GM23338 (cell line): ENCODE results near the gene BICC1. TPM values are rescaled to one million over a fixed set of nuclear protein-coding genes. Genes with fewer than 3 reads are reported as not detected.

Experiments
- EZH2 ChIP-seq: fragments of 200-600 bp; sonication (generic); IDR thresholded peaks from one replicate; pipeline ENCODE4 v1.8.0; 2017; ENCODE audit warnings: antibody characterized with exemption, mild to moderate bottlenecking, low read depth; ENCODE audit not compliant: unreplicated experiment
- NANOG ChIP-seq: IDR thresholded peaks from 2 replicates; pipeline ENCODE4 v1.6.1; 2016; ENCODE audit warnings: antibody characterized with exemption, borderline replicate concordance
- POLR2AphosphoS5 ChIP-seq: IDR thresholded peaks from 2 replicates; pipeline ENCODE4 v1.6.1; 2016; ENCODE audit warnings: antibody characterized with exemption, low read depth
- REST ChIP-seq: IDR thresholded peaks from one replicate; pipeline ENCODE4 v1.6.1; 2018; ENCODE audit warnings: antibody characterized with exemption; ENCODE audit not compliant: unreplicated experiment
- STAT1 ChIP-seq: IDR thresholded peaks from one replicate; pipeline ENCODE4 v1.6.1; 2016; ENCODE audit warnings: antibody characterized with exemption; ENCODE audit not compliant: unreplicated experiment
- ZNF114 ChIP-seq: fragments of 250-450 bp; sonication (Bioruptor Pico); IDR thresholded peaks from 2 replicates; pipeline ENCODE4 v1.5.0; 2020; ENCODE audit warnings: mild to moderate bottlenecking, moderate library complexity
- ZNF331 ChIP-seq: fragments of 250-450 bp; sonication (Bioruptor Pico); IDR thresholded peaks from 2 replicates; pipeline ENCODE4 v1.5.0; 2020; ENCODE audit warnings: low read depth, mild to moderate bottlenecking, moderate library complexity
- ZNF462 ChIP-seq: fragments of 250-450 bp; sonication (Bioruptor Pico); IDR thresholded peaks from 2 replicates; pipeline ENCODE4 v1.5.0; 2020; ENCODE audit warnings: mild to moderate bottlenecking, moderate library complexity
- polyA plus RNA-seq: library from polyadenylated mRNA; unstranded; fragments of >200 nt; fragmentation: Nextera tagmentation; extraction: Ambion mirVana; gene quantifications from 2 replicates; pipeline ENCODE4 v1.2.1, GENCODE V29; 2016
- total RNA-seq: library from RNA; depleted of rRNA; stranded (reverse); fragments of >200 nt; shearing (Covaris generic); gene quantifications from 2 replicates; pipeline ENCODE4 v1.2.3, GENCODE V29; 2014
- TF ChIP-seq, protein P1 (sequence below), 2 experiments: fragments of 200-600 bp in 1 of 2; sonication (generic) in 1 of 2; conservative IDR thresholded peaks; 2 replicates each; pipeline versions ENCODE4 v1.5.1 to v1.6.1; 2016 to 2017; ENCODE audit warnings: antibody characterized with exemption in 2 of 2, low read depth in 2 of 2, mild to moderate bottlenecking in 2 of 2, moderate library complexity in 1 of 2

The BICC1 gene
- total and polyA plus RNA-seq, 2 experiments from 2014 or later = 1.3 to 2.2 TPM

GRCh38 chr10:58608826-58609531 is 96.3 kb downstream of the BICC1 start (continued):
- TF ChIP-seq ZNF462 (CRISPR knock-in tag) (no peak), ZNF114 (CRISPR knock-in tag) (no peak), POLR2AphosphoS5 (no peak), REST (no peak), STAT1 (no peak), ZNF331 (CRISPR knock-in tag) (no peak), NANOG (no peak), EZH2 (no peak)
- TF ChIP-seq, protein P1, sequence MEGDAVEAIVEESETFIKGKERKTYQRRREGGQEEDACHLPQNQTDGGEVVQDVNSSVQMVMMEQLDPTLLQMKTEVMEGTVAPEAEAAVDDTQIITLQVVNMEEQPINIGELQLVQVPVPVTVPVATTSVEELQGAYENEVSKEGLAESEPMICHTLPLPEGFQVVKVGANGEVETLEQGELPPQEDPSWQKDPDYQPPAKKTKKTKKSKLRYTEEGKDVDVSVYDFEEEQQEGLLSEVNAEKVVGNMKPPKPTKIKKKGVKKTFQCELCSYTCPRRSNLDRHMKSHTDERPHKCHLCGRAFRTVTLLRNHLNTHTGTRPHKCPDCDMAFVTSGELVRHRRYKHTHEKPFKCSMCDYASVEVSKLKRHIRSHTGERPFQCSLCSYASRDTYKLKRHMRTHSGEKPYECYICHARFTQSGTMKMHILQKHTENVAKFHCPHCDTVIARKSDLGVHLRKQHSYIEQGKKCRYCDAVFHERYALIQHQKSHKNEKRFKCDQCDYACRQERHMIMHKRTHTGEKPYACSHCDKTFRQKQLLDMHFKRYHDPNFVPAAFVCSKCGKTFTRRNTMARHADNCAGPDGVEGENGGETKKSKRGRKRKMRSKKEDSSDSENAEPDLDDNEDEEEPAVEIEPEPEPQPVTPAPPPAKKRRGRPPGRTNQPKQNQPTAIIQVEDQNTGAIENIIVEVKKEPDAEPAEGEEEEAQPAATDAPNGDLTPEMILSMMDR (conservative IDR thresholded peaks at IDR 0.05; ENCODE audit: low read depth in 2 of 2) = no peak
